Gastrocnemius medialis (tissue), 4 donors: ENCODE measurements around the gene MRGPRG. TPM values are rescaled to one million over a fixed set of nuclear protein-coding genes. Genes with fewer than 3 reads are reported as not detected.

Experiments
- ATAC-seq, 2 donors: fragments of 150-250 bp; one replicate each; pipeline ENCODE4 v1.9.1; 2016
- DNase-seq, 2 donors: peaks; one replicate each; pipeline ENCODE4 v3.0.0-alpha.2; 2019
- H3K27ac ChIP-seq, 4 donors: fragments of 200-600 bp; sonication (generic); 1 replicate in 1 of 4; 2 replicates in 3 of 4; pipeline ENCODE4 v1.5.1; 2016 to 2018; ENCODE audit warnings: mild to moderate bottlenecking in 2 of 4, moderate library complexity in 1 of 4
- H3K27me3 ChIP-seq, 3 donors: fragments of 200-600 bp; sonication (generic) in 2 of 3; 1 replicate in 1 of 3; 2 replicates in 2 of 3; pipeline versions ENCODE4 v1.5.1 to v1.6.0; 2016 to 2019; ENCODE audit warnings: mild to moderate bottlenecking in 1 of 3, moderate library complexity in 1 of 3
- H3K36me3 ChIP-seq, 2 donors: fragments of 200-600 bp; sonication (generic) in 1 of 2; one replicate each; pipeline ENCODE4 v1.5.1; 2017 to 2018
- H3K4me1 ChIP-seq, 2 donors: fragments of 200-600 bp; sonication (generic) in 1 of 2; one replicate each; pipeline ENCODE4 v1.5.1; 2016 to 2017; ENCODE audit warnings: mild to moderate bottlenecking in 2 of 2
- H3K4me3 ChIP-seq, 4 donors: fragments of 200-600 bp; sonication (generic) in 3 of 4; 1 replicate in 1 of 4; 2 replicates in 3 of 4; pipeline ENCODE4 v1.5.1; 2016 to 2019; ENCODE audit warnings: mild to moderate bottlenecking in 2 of 4
- H3K9me3 ChIP-seq, 3 donors: fragments of 200-600 bp; sonication (generic) in 2 of 3; 1 replicate in 1 of 3; 2 replicates in 2 of 3; pipeline ENCODE4 v1.5.1; 2016 to 2019
- CTCF ChIP-seq, 5 experiments: fragments of 450-650 bp in 3 of 5; fragments of 200-600 bp in 2 of 5; sonication (generic) in 2 of 5; IDR thresholded peaks in 4 of 5; conservative IDR thresholded peaks in 1 of 5; 1 replicate in 4 of 5; 2 replicates in 1 of 5; pipeline ENCODE4 v1.5.1; 2016 to 2019; ENCODE audit warnings: antibody characterized with exemption in 5 of 5, mild to moderate bottlenecking in 3 of 5, moderate library complexity in 3 of 5
- POLR2A ChIP-seq, 2 donors: fragments of 450-650 bp; IDR thresholded peaks; one replicate each; pipeline ENCODE4 v1.6.1; 2017; ENCODE audit warnings: antibody characterized with exemption in 2 of 2, mild to moderate bottlenecking in 2 of 2, moderate library complexity in 2 of 2
- in situ Hi-C, 4 donors: fragments of 200-750 bp; cut with MboI; loops; one replicate each; pipeline versions ENCODE4 v1.15.0 to v1.8.0; 2017; ENCODE audit warnings: low sequenced_read_pairs in 4 of 4
- intact Hi-C: fragments of 100-400 bp; cut with DNase I; formaldehyde crosslinking; loops from one replicate; pipeline ENCODE4 v1.15.1; 2023; ENCODE audit warnings: low total_unique reads
- total RNA-seq, 4 donors: library from RNA; depleted of rRNA; stranded (reverse); fragments of >200 nt; gene quantifications; one replicate each; pipeline versions ENCODE4 v1.1.0 to v1.2.3, GENCODE V29; 2016

MRGPRG gene
- total RNA-seq, 4 donors from 2014 or later, result not detected

DNA sequence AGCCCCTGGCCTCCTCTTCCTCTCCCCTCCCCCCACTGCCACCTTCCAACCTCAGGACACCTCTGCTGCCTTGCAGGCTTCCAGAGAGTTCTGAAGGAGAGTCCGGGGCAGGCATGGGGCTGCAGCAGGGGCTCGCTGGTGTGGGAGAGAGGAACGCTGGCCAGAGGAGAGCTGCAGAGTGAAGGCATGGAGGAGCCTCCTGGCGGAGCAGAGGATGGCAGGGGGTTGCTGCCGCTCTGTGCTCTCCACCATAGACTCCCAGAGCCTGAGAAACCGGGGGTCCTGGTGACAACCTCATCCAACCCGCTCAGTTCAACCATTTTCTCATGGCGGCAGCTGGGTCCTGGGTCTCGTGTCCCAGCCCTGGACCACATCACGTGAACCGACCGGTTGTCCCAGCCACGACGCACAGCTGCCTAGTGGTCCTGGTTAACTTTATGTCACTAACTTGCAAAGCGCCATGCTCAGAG is 17.5 kb downstream of the MRGPRG start:
- ATAC-seq (no peak), DNase-seq (no peak)
- TF ChIP-seq POLR2A (IDR thresholded peaks at IDR 0.05), result no peak
- no peak for TF ChIP-seq CTCF (IDR thresholded peaks at IDR 0.05 in 4 of 5, conservative IDR thresholded peaks at IDR 0.05 in 1 of 5)
- no peaks in the 10 kb centered on the region for H3K9me3 ChIP-seq
- no peak overlapping the region for H3K27ac ChIP-seq
- peaks cover 19 to 43% (median 42%) of the 10 kb centered on the region in 3 donors for H3K27me3 ChIP-seq
- no peaks in the 10 kb centered on the region for H3K4me1 ChIP-seq
- no peak overlapping the region for H3K4me3 ChIP-seq
- no peaks in the 10 kb centered on the region for H3K36me3 ChIP-seq
- intact Hi-C loops (no loop called here), in situ Hi-C loops (no loop called here)

- in situ Hi-C loops (no loop called here), intact Hi-C loops (no loop called here)
- no peaks in the 10 kb centered on the region for H3K36me3 ChIP-seq
- H3K27me3 ChIP-seq, result peaks cover 19 to 43% (median 42%) of the 10 kb centered on the region in 3 donors
- ATAC-seq, result no peak
- DNase-seq, result no peak
- H3K4me3 ChIP-seq, result no peak overlapping the region
- TF ChIP-seq POLR2A (IDR thresholded peaks at IDR 0.05) (no peak), CTCF (IDR thresholded peaks at IDR 0.05 in 4 of 5, conservative IDR thresholded peaks at IDR 0.05 in 1 of 5) (no peak)
- no peaks in the 10 kb centered on the region for H3K4me1 ChIP-seq
- H3K27ac ChIP-seq, result no peak overlapping the region
- no peaks in the 10 kb centered on the region for H3K9me3 ChIP-seq
Measured at GRCh38 chr11:3200388-3201111, 18.1 kb downstream of the MRGPRG start.

DNA sequence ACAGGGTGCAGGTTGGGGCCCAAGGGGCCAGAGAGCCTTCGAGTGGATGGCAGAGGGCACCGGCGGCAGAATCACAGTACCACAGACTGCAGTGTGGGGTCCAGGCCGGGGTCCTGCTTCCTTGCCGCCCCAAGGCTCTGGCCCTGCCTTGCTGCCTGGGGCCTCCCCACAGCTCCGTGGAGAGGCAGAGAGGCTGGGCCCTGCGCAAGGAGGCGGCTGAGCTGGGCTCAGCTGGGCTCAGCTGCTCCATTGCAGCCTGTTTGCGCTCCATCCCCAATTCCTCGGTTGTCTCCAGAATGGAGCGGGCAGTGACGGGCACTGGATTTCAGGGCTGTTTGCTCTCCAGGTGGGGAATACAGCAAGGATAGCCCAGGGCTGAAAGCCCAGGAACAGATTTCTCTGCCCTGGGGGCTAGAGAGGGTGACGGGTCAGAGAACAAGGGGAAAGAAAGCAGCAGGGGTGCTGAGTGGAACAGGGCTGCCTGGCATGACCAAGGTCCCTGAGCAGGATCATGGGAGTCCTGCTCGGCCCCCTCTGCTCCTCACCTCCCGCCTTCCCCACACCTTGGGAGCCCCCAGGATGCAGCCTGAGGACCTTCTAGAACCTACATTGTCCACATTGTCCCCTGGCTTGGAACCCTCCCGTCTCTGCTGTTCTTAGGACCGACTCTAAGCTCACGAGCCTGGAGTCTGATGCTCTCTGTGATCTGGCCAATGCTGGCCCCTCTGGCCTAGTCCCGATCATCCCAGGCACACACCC is 18.9 kb downstream of the MRGPRG start:
- no peak for ATAC-seq
- in situ Hi-C loops (loop anchor here in 1 of 4 donors (10.0 kb wide), 1 partner anchor 85 kb away; no protein-coding TSS in a partner anchor), intact Hi-C loops (no loop called here)
- Histone ChIP-seq H3K9me3 (no peaks in the 10 kb centered on the region), H3K36me3 (no peaks in the 10 kb centered on the region), H3K4me3 (no peak overlapping the region), H3K27ac (no peak overlapping the region), H3K4me1 (no peaks in the 10 kb centered on the region), H3K27me3 (peaks cover 19 to 42% (median 41%) of the 10 kb centered on the region in 3 donors)
- no peak for DNase-seq
- no peak for TF ChIP-seq POLR2A (IDR thresholded peaks at IDR 0.05)
- TF ChIP-seq CTCF (IDR thresholded peaks at IDR 0.05 in 4 of 5, conservative IDR thresholded peaks at IDR 0.05 in 1 of 5), result no peak

DNA sequence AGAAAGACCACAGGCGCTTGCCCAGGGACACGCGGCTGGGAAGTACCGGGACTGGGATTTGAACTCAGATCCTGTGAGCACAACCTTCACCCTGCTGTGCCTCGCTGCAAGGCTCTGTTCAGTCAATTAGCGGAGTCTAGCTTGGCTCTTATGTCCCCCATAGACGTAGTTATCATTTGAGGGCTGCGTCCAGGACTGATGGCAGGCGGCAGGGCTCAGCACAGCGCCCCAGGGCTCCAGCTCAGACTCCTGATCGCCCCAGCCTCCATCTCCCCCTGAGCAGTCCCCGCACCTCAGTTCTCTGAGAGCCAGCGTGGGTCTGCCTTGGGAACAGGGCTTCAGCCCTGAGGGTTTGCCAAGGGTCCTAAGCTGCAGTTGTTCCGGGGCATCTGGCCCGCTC is 19.8 kb downstream of the MRGPRG start:
- Histone ChIP-seq H3K36me3 (no peaks in the 10 kb centered on the region), H3K27me3 (peaks cover 14 to 39% (median 33%) of the 10 kb centered on the region in 3 donors), H3K4me3 (no peak overlapping the region), H3K4me1 (no peaks in the 10 kb centered on the region), H3K9me3 (no peaks in the 10 kb centered on the region), H3K27ac (no peak overlapping the region)
- TF ChIP-seq CTCF (IDR thresholded peaks at IDR 0.05 in 4 of 5, conservative IDR thresholded peaks at IDR 0.05 in 1 of 5) (no peak), POLR2A (IDR thresholded peaks at IDR 0.05) (no peak)
- ATAC-seq (no peak), DNase-seq (no peak)
- intact Hi-C loops, result no loop called here
- in situ Hi-C loops, result loop anchor here in 1 of 4 donors (10.0 kb wide), 1 partner anchor 84 kb away; no protein-coding TSS in a partner anchor
